Epithelial cell of esophagus (primary cell): ENCODE data around the gene NDUFA3.

Source experiments
- DNase-seq: peaks from one replicate; pipeline ENCODE4 v3.0.0; 2010; ENCODE audit warnings: low read depth
- H3K4me3 ChIP-seq: 2 replicates; pipeline ENCODE4 v1.5.1; 2011; ENCODE audit warnings: mild to moderate bottlenecking, low read length, control low read depth
- TF ChIP-seq, protein P1 (sequence below): IDR thresholded peaks from 2 replicates; pipeline ENCODE4 v1.5.1; 2011; ENCODE audit warnings: low read depth, mild to moderate bottlenecking, low read length, control low read depth, inconsistent platforms; ENCODE audit not compliant: insufficient read depth; ENCODE audit errors: missing control alignments

Gene NDUFA3

DNA sequence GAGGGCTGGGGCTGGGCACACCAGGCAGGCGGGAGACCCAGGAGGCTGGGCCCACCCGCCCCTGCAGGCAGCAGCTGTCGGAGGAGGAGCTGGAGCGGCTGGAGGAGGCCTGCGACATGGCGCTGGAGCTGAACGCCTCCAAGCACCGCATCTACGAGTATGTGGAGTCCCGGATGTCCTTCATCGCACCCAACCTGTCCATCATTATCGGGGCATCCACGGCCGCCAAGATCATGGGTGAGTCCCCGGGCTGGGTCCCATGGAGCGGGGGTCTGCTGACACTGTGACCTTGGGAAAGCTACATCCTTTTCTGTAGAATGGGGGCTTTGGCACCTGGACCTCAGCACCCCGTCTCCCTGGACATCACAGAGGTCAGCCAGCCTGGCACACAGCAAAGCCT, 21.0 kb downstream of the NDUFA3 start:
- no peak for DNase-seq
- TF ChIP-seq, protein P1, sequence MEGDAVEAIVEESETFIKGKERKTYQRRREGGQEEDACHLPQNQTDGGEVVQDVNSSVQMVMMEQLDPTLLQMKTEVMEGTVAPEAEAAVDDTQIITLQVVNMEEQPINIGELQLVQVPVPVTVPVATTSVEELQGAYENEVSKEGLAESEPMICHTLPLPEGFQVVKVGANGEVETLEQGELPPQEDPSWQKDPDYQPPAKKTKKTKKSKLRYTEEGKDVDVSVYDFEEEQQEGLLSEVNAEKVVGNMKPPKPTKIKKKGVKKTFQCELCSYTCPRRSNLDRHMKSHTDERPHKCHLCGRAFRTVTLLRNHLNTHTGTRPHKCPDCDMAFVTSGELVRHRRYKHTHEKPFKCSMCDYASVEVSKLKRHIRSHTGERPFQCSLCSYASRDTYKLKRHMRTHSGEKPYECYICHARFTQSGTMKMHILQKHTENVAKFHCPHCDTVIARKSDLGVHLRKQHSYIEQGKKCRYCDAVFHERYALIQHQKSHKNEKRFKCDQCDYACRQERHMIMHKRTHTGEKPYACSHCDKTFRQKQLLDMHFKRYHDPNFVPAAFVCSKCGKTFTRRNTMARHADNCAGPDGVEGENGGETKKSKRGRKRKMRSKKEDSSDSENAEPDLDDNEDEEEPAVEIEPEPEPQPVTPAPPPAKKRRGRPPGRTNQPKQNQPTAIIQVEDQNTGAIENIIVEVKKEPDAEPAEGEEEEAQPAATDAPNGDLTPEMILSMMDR: no peak

DNA sequence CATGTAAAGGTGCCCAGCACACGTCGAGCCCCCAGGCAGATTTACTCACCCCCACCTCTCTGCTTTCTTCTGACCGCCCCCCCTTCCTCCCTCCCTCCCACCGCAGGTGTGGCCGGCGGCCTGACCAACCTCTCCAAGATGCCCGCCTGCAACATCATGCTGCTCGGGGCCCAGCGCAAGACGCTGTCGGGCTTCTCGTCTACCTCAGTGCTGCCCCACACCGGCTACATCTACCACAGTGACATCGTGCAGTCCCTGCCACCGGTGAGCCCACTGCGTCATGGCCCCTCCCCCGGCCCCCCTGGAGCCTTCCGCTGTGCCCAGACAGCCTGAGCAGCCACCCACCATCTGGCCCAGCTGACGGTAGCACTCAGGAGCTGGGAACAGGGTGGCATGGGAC, 21.7 kb downstream of the NDUFA3 start:
- H3K4me3 ChIP-seq: no peak overlapping the region
- TF ChIP-seq, protein P1: no peak
- no peak for DNase-seq

More for the DNA sequence above, 21.0 kb downstream of the NDUFA3 start:
- no peak overlapping the region for H3K4me3 ChIP-seq

- TF ChIP-seq, protein P1: no peak
- no peak overlapping the region for H3K4me3 ChIP-seq
- no peak for DNase-seq
Observed at GRCh38 chr19:54125713-54126112, 23.1 kb downstream of the NDUFA3 start.

- TF ChIP-seq, protein P1: no peak
Observed at GRCh38 chr19:54127688-54128440, 25.2 kb downstream of the NDUFA3 start.

DNA sequence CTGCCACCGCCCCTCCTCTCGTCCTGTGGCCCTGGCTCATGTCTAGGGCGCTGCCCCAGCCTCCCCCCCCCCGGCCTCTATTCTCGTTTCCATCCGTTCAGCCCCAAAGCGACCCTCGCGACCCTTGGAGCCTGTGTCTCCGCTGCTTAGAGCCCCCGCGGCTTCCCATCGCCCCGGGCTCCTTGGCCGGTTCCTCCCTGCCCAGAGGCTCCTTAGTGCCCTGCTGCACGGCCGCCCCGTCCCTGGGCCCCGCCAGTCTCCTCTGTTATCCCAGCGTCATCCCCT, 25.7 kb downstream of the NDUFA3 start:
- TF ChIP-seq, protein P1: no peak
- no peak for DNase-seq

More at GRCh38 chr19:54127688-54128440, 25.2 kb downstream of the NDUFA3 start:
- H3K4me3 ChIP-seq: no peak overlapping the region
- DNase-seq: no peak

DNA sequence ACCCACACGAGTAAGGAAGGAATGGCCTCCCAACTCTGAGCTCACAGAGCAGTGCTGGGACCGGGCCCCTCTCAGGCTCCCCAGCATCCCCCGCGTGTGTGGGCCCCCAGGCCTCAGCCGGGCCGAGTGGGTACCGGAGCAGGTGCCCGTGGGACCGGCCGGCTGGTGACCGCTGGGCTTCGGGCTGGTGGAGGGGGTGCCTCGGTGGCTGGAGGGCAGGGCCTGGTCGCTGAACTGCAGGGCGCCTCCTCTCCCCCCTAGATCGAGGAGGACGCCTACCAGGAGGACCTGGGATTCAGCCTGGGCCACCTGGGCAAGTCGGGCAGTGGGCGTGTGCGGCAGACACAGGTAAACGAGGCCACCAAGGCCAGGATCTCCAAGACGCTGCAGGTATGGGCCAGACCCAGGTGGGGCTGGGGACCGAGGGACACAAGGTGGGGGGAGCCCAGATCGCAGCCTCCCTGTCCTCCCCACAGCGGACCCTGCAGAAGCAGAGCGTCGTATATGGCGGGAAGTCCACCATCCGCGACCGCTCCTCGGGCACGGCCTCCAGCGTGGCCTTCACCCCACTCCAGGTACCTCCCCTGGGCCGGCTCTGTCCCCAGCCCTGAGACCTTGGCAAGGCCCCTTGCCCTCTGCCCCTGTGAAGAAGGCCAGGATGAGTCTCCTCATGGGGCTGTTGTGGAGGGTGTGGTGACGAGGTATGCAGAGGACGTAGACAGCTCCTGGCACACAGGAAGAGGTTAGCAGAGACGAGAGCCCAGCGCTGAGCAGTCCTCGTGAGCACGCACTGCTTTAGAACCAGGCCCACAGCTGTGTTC, 26.4 kb downstream of the NDUFA3 start:
- DNase-seq: no peak
- H3K4me3 ChIP-seq: no peak overlapping the region
- TF ChIP-seq, protein P1: no peak

More for the DNA sequence above, 25.7 kb downstream of the NDUFA3 start:
- H3K4me3 ChIP-seq: no peak overlapping the region
